ENCODE results near the gene CRHR2. TPM values are rescaled to one million over a fixed set of nuclear protein-coding genes. Genes with fewer than 3 reads are reported as not detected.

The CRHR2 gene
- total and polyA plus RNA-seq, 4 experiments from 2014 or later: not detected

DNA sequence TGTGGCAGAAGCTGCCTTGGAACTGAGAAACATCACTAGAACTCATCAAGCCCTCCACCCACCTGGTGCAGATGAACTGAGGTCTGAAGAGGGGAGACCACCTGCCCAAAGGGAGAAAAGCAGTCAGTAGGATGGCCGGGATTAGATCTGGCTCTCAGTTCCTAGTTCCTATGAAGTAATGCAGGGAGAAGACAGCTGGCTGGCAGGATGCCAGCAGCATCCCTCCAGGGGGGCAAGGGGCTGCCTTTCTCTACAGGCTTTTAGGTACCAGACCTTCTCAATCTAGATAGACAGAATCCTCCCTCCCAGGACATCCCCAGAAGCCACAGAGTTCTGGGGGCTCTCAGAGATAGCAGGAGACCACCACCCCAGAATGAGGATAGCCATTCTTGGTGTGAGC, 7.8 kb downstream of the CRHR2 start:
- POLR2A ChIA-PET (ENCODE audit: partially characterized antibody): no interaction called here
- Histone ChIP-seq H3K4me1 (ENCODE audit: insufficient read depth, low read length) (no peaks in the 10 kb centered on the region), H3K9me3 (ENCODE audit: control insufficient read depth in 1 of 2, low read length in 2 of 2) (no peaks in the 10 kb centered on the region), H3K27ac (ENCODE audit: low read depth, low read length) (no peak overlapping the region), H3K4me3 (ENCODE audit: low read length in 2 of 2) (no peak overlapping the region), H3K36me3 (ENCODE audit: insufficient read depth, low read length) (no peaks in the 10 kb centered on the region), H3K27me3 (ENCODE audit: insufficient read depth, low read length) (peaks cover 7% of the 10 kb centered on the region)
- Mint-ChIP-seq H3K4me3 (no peak overlapping the region), H3K36me3 (no peaks in the 10 kb centered on the region), H3K27ac (no peak overlapping the region), H3K4me1 (no peaks in the 10 kb centered on the region), H3K9me3 (peaks cover 0 to 2% (median 0%) of the 10 kb centered on the region in 8 donors), H3K27me3 (peaks cover 11 to 38% of the 10 kb centered on the region in 2 donors)
- intact Hi-C loops (cut with micrococcal nuclease): no loop called here
- no peak for DNase-seq
- CTCF ChIA-PET (ENCODE audit: partially characterized antibody): interaction anchor here (2.4 kb wide), 1 partner anchor 66 kb away, joined by 9 read pairs; no protein-coding TSS in a partner anchor

DNA sequence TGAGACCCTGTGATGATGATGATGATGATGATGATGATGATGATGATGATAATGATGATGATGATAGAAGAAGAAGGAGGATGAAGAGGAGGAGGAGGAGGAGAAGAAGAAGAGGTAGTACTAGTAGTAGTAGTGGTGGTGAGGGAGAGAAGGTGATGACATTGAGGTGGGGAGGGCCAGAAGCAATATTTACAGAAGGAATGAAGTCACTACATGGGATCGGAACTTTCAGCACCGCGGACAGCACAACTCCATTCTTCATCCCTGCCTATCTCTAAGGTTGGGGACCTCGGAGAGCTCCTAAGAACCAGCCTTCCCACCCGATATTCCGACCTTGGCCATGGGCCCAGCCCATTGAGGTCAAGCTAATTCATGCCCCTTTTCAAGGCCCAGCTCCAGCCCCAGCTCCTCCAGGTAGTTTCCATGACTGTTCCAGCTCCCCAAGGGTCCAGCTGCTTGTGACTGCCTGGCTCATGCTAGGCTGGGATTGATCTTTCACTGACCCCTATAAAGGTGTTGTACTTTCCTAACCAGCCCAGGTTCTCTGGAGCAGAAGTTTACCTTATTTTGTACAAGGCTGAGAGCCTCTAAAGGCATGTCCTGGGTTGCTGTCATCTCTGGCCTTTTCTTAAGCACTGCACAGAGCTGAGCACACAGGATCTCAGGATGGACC, 10.3 kb downstream of the CRHR2 start:
- H3K27ac ChIP-seq (ENCODE audit: low read depth, low read length): no peak overlapping the region
- H3K4me1 Mint-ChIP-seq: no peaks in the 10 kb centered on the region
- POLR2A ChIA-PET (ENCODE audit: partially characterized antibody): no interaction called here
- H3K36me3 Mint-ChIP-seq: no peaks in the 10 kb centered on the region
- DNase-seq: no peak
- peaks cover 3 to 23% of the 10 kb centered on the region in 2 donors for H3K27me3 Mint-ChIP-seq
- H3K4me3 Mint-ChIP-seq: no peak overlapping the region
- CTCF ChIA-PET (ENCODE audit: partially characterized antibody): interaction anchor here (0.9 kb wide), 1 partner anchor 12 kb away, joined by 4 read pairs; no protein-coding TSS in a partner anchor
- no peaks in the 10 kb centered on the region for H3K9me3 ChIP-seq (ENCODE audit: control insufficient read depth in 1 of 2, low read length in 2 of 2)
- no peaks in the 10 kb centered on the region for H3K36me3 ChIP-seq (ENCODE audit: insufficient read depth, low read length)
- peaks cover 0 to 2% (median 0%) of the 10 kb centered on the region in 8 donors for H3K9me3 Mint-ChIP-seq
- H3K27ac Mint-ChIP-seq: no peak overlapping the region
- H3K27me3 ChIP-seq (ENCODE audit: insufficient read depth, low read length): peaks cover 6% of the 10 kb centered on the region
- intact Hi-C loops (cut with micrococcal nuclease): no loop called here
- no peaks in the 10 kb centered on the region for H3K4me1 ChIP-seq (ENCODE audit: insufficient read depth, low read length)
- H3K4me3 ChIP-seq (ENCODE audit: low read length in 2 of 2): no peak overlapping the region

DNA sequence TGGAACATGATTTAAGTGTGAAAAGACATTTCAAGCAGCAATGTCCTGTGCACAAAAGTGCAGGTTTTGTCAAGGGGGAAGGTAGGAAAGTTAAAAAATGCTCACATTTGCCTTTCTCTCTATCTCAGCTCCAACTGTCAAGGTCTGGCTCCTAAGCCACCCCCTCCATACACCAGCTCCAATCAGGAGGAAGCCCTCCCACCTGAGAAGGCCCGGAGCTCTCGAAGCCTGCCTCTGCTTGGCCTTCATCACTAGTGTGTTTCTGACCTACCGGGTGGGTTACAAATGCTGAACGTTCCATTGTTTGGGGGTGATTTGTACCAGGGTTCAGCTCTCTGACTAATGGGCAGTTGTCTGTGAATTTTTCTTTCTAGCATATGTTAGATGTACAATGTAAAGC, 14.2 kb downstream of the CRHR2 start:
- Histone ChIP-seq H3K27ac (ENCODE audit: low read depth, low read length) (no peak overlapping the region), H3K36me3 (ENCODE audit: insufficient read depth, low read length) (no peaks in the 10 kb centered on the region), H3K4me3 (ENCODE audit: low read length in 2 of 2) (no peak overlapping the region), H3K27me3 (ENCODE audit: insufficient read depth, low read length) (no peaks in the 10 kb centered on the region), H3K4me1 (ENCODE audit: insufficient read depth, low read length) (no peaks in the 10 kb centered on the region), H3K9me3 (ENCODE audit: control insufficient read depth in 1 of 2, low read length in 2 of 2) (no peaks in the 10 kb centered on the region)
- DNase-seq: no peak
- peaks cover 0 to 11% of the 10 kb centered on the region in 2 donors for H3K27me3 Mint-ChIP-seq
- CTCF ChIA-PET (ENCODE audit: partially characterized antibody): no interaction called here
- H3K27ac Mint-ChIP-seq: no peak overlapping the region
- peaks cover 0 to 2% (median 0%) of the 10 kb centered on the region in 8 donors for H3K9me3 Mint-ChIP-seq
- intact Hi-C loops (cut with micrococcal nuclease): no loop called here
- POLR2A ChIA-PET (ENCODE audit: partially characterized antibody): no interaction called here
- no peak overlapping the region for H3K4me3 Mint-ChIP-seq
- H3K36me3 Mint-ChIP-seq: no peaks in the 10 kb centered on the region
- no peaks in the 10 kb centered on the region for H3K4me1 Mint-ChIP-seq

DNA sequence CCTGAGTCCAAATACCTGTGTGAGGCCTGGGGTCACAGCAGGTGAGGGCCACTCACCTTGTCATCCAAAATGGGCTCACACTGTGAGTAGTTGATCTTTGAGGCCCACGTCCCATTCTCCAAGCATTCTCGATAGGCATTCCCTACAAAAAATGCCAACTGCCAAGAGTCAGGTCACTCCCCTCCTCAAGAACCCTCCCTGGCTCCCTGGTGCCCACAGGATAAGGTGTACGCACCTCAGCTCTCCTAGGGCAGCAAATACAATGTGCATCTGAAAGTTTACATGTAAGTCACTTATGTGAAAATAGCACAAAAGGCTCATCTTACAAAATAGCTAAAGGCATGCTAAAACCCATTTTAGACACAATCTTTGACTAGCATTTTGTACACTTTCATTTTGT, 15.1 kb downstream of the CRHR2 start:
- Mint-ChIP-seq H3K4me3 (no peak overlapping the region), H3K27ac (no peak overlapping the region), H3K36me3 (no peaks in the 10 kb centered on the region), H3K9me3 (peaks cover 0 to 2% (median 0%) of the 10 kb centered on the region in 8 donors), H3K4me1 (no peaks in the 10 kb centered on the region), H3K27me3 (peaks cover 0 to 8% of the 10 kb centered on the region in 2 donors)
- DNase-seq: no peak
- Histone ChIP-seq H3K9me3 (ENCODE audit: control insufficient read depth in 1 of 2, low read length in 2 of 2) (no peaks in the 10 kb centered on the region), H3K36me3 (ENCODE audit: insufficient read depth, low read length) (no peaks in the 10 kb centered on the region), H3K27ac (ENCODE audit: low read depth, low read length) (no peak overlapping the region), H3K4me1 (ENCODE audit: insufficient read depth, low read length) (no peaks in the 10 kb centered on the region), H3K4me3 (ENCODE audit: low read length in 2 of 2) (no peak overlapping the region), H3K27me3 (ENCODE audit: insufficient read depth, low read length) (no peaks in the 10 kb centered on the region)
- intact Hi-C loops (cut with micrococcal nuclease): no loop called here
- POLR2A ChIA-PET (ENCODE audit: partially characterized antibody): no interaction called here
- CTCF ChIA-PET (ENCODE audit: partially characterized antibody): no interaction called here

DNA sequence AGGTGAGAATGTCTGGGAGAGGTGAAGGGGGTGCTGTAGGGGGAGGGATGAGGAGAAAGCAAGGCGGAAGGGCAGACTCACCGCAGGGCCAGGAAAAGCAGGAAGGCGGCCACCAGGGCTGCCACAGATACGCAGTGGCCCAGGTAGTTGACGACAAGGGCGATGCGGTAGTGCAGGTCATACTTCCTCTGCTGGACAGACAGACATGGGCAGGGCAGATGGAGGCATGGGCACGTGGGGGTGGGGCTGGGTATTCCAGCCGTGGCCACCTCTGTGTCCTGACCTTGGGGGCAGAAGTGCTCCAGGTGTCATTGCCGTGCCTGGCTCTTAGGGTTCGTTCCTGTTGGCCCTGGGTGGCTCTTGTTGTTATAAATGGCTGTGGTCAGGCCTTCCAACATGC, 16.8 kb downstream of the CRHR2 start:
- H3K9me3 Mint-ChIP-seq: no peaks in the 10 kb centered on the region
- no peak overlapping the region for H3K27ac Mint-ChIP-seq
- H3K27me3 Mint-ChIP-seq: peaks cover 0 to 3% of the 10 kb centered on the region in 2 donors
- no peaks in the 10 kb centered on the region for H3K4me1 Mint-ChIP-seq
- Histone ChIP-seq H3K27ac (ENCODE audit: low read depth, low read length) (no peak overlapping the region), H3K4me3 (ENCODE audit: low read length in 2 of 2) (no peak overlapping the region), H3K36me3 (ENCODE audit: insufficient read depth, low read length) (no peaks in the 10 kb centered on the region), H3K4me1 (ENCODE audit: insufficient read depth, low read length) (no peaks in the 10 kb centered on the region), H3K27me3 (ENCODE audit: insufficient read depth, low read length) (no peaks in the 10 kb centered on the region), H3K9me3 (ENCODE audit: control insufficient read depth in 1 of 2, low read length in 2 of 2) (no peaks in the 10 kb centered on the region)
- H3K4me3 Mint-ChIP-seq: no peak overlapping the region
- CTCF ChIA-PET (ENCODE audit: partially characterized antibody): no interaction called here
- DNase-seq: no peak
- no peaks in the 10 kb centered on the region for H3K36me3 Mint-ChIP-seq
- intact Hi-C loops (cut with micrococcal nuclease): no loop called here
- POLR2A ChIA-PET (ENCODE audit: partially characterized antibody): no interaction called here

DNA sequence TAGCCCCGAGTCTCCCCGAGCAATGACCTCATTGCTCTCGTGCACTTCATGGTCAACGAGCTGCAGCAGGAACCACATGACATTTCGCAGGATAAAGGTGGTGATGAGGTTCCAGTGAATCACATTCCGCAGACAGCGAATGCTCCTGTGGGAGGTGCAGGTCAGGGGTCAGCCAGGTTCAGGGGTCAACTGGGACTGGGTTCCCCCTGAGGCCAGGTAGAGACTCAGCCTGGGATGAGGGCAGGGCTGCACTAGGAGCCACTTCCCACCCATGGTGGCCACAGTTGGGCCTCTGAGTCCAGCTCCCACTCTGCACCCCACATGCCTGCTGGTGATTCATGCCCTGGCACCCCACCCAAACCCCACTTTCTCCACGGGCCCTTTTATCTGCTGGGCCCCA, 17.2 kb downstream of the CRHR2 start:
- no peaks in the 10 kb centered on the region for H3K9me3 Mint-ChIP-seq
- H3K4me3 ChIP-seq (ENCODE audit: low read length in 2 of 2): no peak overlapping the region
- peaks cover 0 to 3% of the 10 kb centered on the region in 2 donors for H3K27me3 Mint-ChIP-seq
- DNase-seq: no peak
- H3K36me3 ChIP-seq (ENCODE audit: insufficient read depth, low read length): no peaks in the 10 kb centered on the region
- no peak overlapping the region for H3K4me3 Mint-ChIP-seq
- POLR2A ChIA-PET (ENCODE audit: partially characterized antibody): no interaction called here
- H3K27ac ChIP-seq (ENCODE audit: low read depth, low read length): no peak overlapping the region
- no peaks in the 10 kb centered on the region for H3K9me3 ChIP-seq (ENCODE audit: control insufficient read depth in 1 of 2, low read length in 2 of 2)
- H3K27me3 ChIP-seq (ENCODE audit: insufficient read depth, low read length): no peaks in the 10 kb centered on the region
- CTCF ChIA-PET (ENCODE audit: partially characterized antibody): no interaction called here
- no peaks in the 10 kb centered on the region for H3K4me1 Mint-ChIP-seq
- no peaks in the 10 kb centered on the region for H3K36me3 Mint-ChIP-seq
- no peak overlapping the region for H3K27ac Mint-ChIP-seq
- H3K4me1 ChIP-seq (ENCODE audit: insufficient read depth, low read length): no peaks in the 10 kb centered on the region
- intact Hi-C loops (cut with micrococcal nuclease): no loop called here

DNA sequence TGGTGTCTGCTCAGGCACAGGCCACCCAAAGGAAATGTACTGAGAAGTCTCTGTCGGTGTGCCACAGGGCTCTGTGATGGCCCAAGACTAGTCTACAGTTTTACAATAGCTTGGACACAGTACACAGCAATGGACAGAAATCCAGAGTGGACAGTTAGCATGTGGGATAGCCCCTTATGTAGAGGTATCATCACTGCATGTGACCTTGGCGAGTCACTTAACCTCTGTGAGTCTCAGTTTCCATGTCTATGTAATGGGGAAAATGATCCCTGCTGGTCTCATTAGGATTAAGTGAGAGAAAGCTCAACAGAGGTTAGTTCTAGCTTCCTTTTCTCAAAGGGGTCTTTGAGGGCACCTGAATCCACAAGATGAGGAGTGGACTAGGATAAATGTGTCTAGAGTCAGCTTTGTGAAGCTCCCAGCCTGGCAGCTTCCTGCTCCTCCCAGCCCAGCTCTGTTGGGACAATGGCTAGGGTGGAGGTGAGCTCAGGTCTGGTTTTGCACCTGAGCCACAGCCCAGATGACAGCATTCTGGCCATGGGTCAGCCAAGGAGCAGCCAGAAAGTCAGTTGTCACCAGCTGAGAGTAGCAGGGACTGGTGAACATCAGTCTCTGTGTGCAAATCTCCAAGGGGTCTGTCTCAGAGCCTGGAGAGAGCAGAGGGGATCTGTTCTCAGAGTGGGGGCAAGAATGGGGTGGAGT, 17.9 kb downstream of the CRHR2 start:
- Mint-ChIP-seq H3K4me1 (no peaks in the 10 kb centered on the region), H3K27ac (no peak overlapping the region), H3K4me3 (no peak overlapping the region), H3K9me3 (no peaks in the 10 kb centered on the region), H3K27me3 (peaks cover 0 to 3% of the 10 kb centered on the region in 2 donors), H3K36me3 (no peaks in the 10 kb centered on the region)
- intact Hi-C loops (cut with micrococcal nuclease): no loop called here
- no peaks in the 10 kb centered on the region for H3K27me3 ChIP-seq (ENCODE audit: insufficient read depth, low read length)
- no peak for DNase-seq
- no peak overlapping the region for H3K27ac ChIP-seq (ENCODE audit: low read depth, low read length)
- H3K4me3 ChIP-seq (ENCODE audit: low read length in 2 of 2): no peak overlapping the region
- no peaks in the 10 kb centered on the region for H3K4me1 ChIP-seq (ENCODE audit: insufficient read depth, low read length)
- ChIA-PET CTCF (ENCODE audit: partially characterized antibody) (interaction anchor here (0.7 to 1.3 kb wide), 2 partner anchors 33 to 77 kb away, joined by 3 read pairs; no protein-coding TSS in a partner anchor), POLR2A (ENCODE audit: partially characterized antibody) (no interaction called here)
- H3K36me3 ChIP-seq (ENCODE audit: insufficient read depth, low read length): no peaks in the 10 kb centered on the region
- H3K9me3 ChIP-seq (ENCODE audit: control insufficient read depth in 1 of 2, low read length in 2 of 2): no peaks in the 10 kb centered on the region

Measured in CD4-positive, alpha-beta memory T cell (primary cell).